ENCODE results near the gene TRAPPC6A. TPM values are rescaled to one million over a fixed set of nuclear protein-coding genes. Genes with fewer than 3 reads are reported as not detected.
A peak's percentile ranks its signal among the peaks of the same experiment; 100 is the strongest.
"Not testable (repeated sequence)": the region's sequence is repeated elsewhere in the genome, so short reads cannot be mapped to it uniquely, and the experiment has no call there.

Gene TRAPPC6A
- total RNA-seq, 1 donor from 2014 or later, result 36.8 TPM

GRCh38 chr19:45126654-45127053, 51.4 kb downstream of the TRAPPC6A start:
- DNase-seq, result no peak

- DNase-seq, result peak; percentile 82
Observed at GRCh38 chr19:45125975-45126493, 52.0 kb downstream of the TRAPPC6A start.

GRCh38 chr19:45125360-45125759, 52.7 kb downstream of the TRAPPC6A start:
- no peak for DNase-seq

GRCh38 chr19:45124021-45124420, 54.0 kb downstream of the TRAPPC6A start:
- no peak for DNase-seq

- no peak for DNase-seq
Observed at GRCh38 chr19:45123440-45123850, 54.6 kb downstream of the TRAPPC6A start.

- DNase-seq, result no peak
Observed at GRCh38 chr19:45122832-45123231, 55.2 kb downstream of the TRAPPC6A start.

- DNase-seq, result no peak
Observed at GRCh38 chr19:45121827-45122345, 56.2 kb downstream of the TRAPPC6A start.

GRCh38 chr19:45119582-45119981, 58.5 kb downstream of the TRAPPC6A start:
- no peak for DNase-seq

GRCh38 chr19:45118591-45119355, 59.3 kb downstream of the TRAPPC6A start:
- not testable (repeated sequence) for DNase-seq

GRCh38 chr19:45118106-45118505, 59.9 kb downstream of the TRAPPC6A start:
- DNase-seq, result no peak

- DNase-seq, result no peak
Observed at GRCh38 chr19:45117671-45118070, 60.4 kb downstream of the TRAPPC6A start.

- DNase-seq, result no peak
Observed at GRCh38 chr19:45117167-45117594, 60.9 kb downstream of the TRAPPC6A start.

GRCh38 chr19:45115809-45116615, 62.0 kb downstream of the TRAPPC6A start:
- DNase-seq, result no peak

GRCh38 chr19:45114116-45114515, 63.9 kb downstream of the TRAPPC6A start:
- no peak for DNase-seq

GRCh38 chr19:45113628-45114027, 64.4 kb downstream of the TRAPPC6A start:
- no peak for DNase-seq

Other genes with a start within 250 kb of the TRAPPC6A start
- gene APOC4, start 236.0 kb downstream of the TRAPPC6A start, total RNA-seq, result not detected in 2 replicates
- not detected in 2 replicates for gene APOC2, start 232.2 kb downstream of the TRAPPC6A start, total RNA-seq
- gene CLPTM1, start 222.9 kb downstream of the TRAPPC6A start, total RNA-seq, result 28.9 and 65.8 TPM in 2 replicates
- 16.8 and 18.4 TPM in 2 replicates for gene RELB, start 176.8 kb downstream of the TRAPPC6A start, total RNA-seq
- gene CLASRP, start 139.2 kb downstream of the TRAPPC6A start, total RNA-seq, result 13.8 and 16.0 TPM in 2 replicates
- gene ZNF296, start 101.8 kb downstream of the TRAPPC6A start, total RNA-seq, result 0.17 and 0.51 TPM in 2 replicates
- gene GEMIN7, start 99.0 kb downstream of the TRAPPC6A start, total RNA-seq, result 25.5 and 33.2 TPM in 2 replicates
- gene PPP1R37, start 85.1 kb downstream of the TRAPPC6A start, total RNA-seq, result 31.1 and 39.7 TPM in 2 replicates
- 0.34 and 0.37 TPM in 2 replicates for gene NKPD1, start 17.3 kb downstream of the TRAPPC6A start, total RNA-seq
- 8.3 and 10.0 TPM in 2 replicates for gene BLOC1S3, start 547 bp upstream of the TRAPPC6A start, total RNA-seq
- 1.7 and 3.1 TPM in 2 replicates for gene EXOC3L2, start 67.2 kb upstream of the TRAPPC6A start, total RNA-seq
- 14.0 and 32.1 TPM in 2 replicates for gene MARK4, start 73.0 kb upstream of the TRAPPC6A start, total RNA-seq
- gene CKM, start 144.6 kb upstream of the TRAPPC6A start, total RNA-seq, result not detected in 2 replicates
- gene KLC3, start 162.5 kb upstream of the TRAPPC6A start, total RNA-seq, result 0.17 and 0.60 TPM in 2 replicates
- gene ERCC2, start 192.3 kb upstream of the TRAPPC6A start, total RNA-seq, result 16.3 and 24.5 TPM in 2 replicates
- 10.9 and 21.0 TPM in 2 replicates for gene PPP1R13L, start 226.8 kb upstream of the TRAPPC6A start, total RNA-seq
- gene POLR1G, start 228.4 kb upstream of the TRAPPC6A start, total RNA-seq, result 9.5 and 15.2 TPM in 2 replicates
- 56.5 and 63.1 TPM in 2 replicates for gene ERCC1, start 245.7 kb upstream of the TRAPPC6A start, total RNA-seq

Measured in dermis blood vessel endothelial cell (primary cell).